Measurements from ENCODE around the gene IMMP2L. TPM values are rescaled to one million over a fixed set of nuclear protein-coding genes. Genes with fewer than 3 reads are reported as not detected.
"Not testable (repeated sequence)": the region's sequence is repeated elsewhere in the genome, so short reads cannot be mapped to it uniquely, and the experiment has no call there.

The IMMP2L gene
- total RNA-seq, 4 donors from 2014 or later, result 23.8 to 30.0 (median 27.7) TPM

- intact Hi-C loops (cut with DNase I), result no loop called here
- Histone ChIP-seq H3K27ac (no peak overlapping the region), H3K36me3 (no peaks in the 10 kb centered on the region), H3K4me3 (replicated peaks in 1 of 3) (no peak overlapping the region), H3K9me3 (no peaks in the 10 kb centered on the region), H3K4me1 (no peaks in the 10 kb centered on the region), H3K27me3 (no peaks in the 10 kb centered on the region)
- WGBS, 2 donors, result 92 to 94% methylated on average over 4 of the region's 4 CpGs
- TF ChIP-seq POLR2A (IDR thresholded peaks at IDR 0.05) (no peak), CTCF (IDR thresholded peaks at IDR 0.05) (no peak)
- no peak for DNase-seq
Measured at GRCh38 chr7:110675383-110676103, 886.7 kb downstream of the IMMP2L start.

- intact Hi-C loops (cut with DNase I), result no loop called here
Measured at GRCh38 chr7:110673148-110673547, 889.1 kb downstream of the IMMP2L start.

GRCh38 chr7:110669410-110669809 is 892.9 kb downstream of the IMMP2L start:
- 92 to 94% methylated on average over 5 of the region's 5 CpGs for WGBS, 2 donors
- no peaks in the 10 kb centered on the region for H3K27me3 ChIP-seq
- no peak overlapping the region for H3K27ac ChIP-seq
- no peak for DNase-seq
- no peaks in the 10 kb centered on the region for H3K4me1 ChIP-seq
- H3K4me3 ChIP-seq (replicated peaks in 1 of 3), result no peak overlapping the region
- no peaks in the 10 kb centered on the region for H3K36me3 ChIP-seq
- intact Hi-C loops (cut with DNase I), result no loop called here
- H3K9me3 ChIP-seq, result no peaks in the 10 kb centered on the region
- TF ChIP-seq POLR2A (IDR thresholded peaks at IDR 0.05), result no peak
- no peak for TF ChIP-seq CTCF (IDR thresholded peaks at IDR 0.05)

More at GRCh38 chr7:110673148-110673547, 889.1 kb downstream of the IMMP2L start:
- WGBS, 2 donors, result 100% methylated on average over 1 of the region's 1 CpG
- Histone ChIP-seq H3K4me3 (replicated peaks in 1 of 3) (no peak overlapping the region), H3K27me3 (no peaks in the 10 kb centered on the region), H3K4me1 (no peaks in the 10 kb centered on the region), H3K36me3 (no peaks in the 10 kb centered on the region), H3K27ac (no peak overlapping the region), H3K9me3 (no peaks in the 10 kb centered on the region)
- DNase-seq, result no peak
- no peak for TF ChIP-seq POLR2A (IDR thresholded peaks at IDR 0.05)
- no peak for TF ChIP-seq CTCF (IDR thresholded peaks at IDR 0.05)

GRCh38 chr7:110664803-110665202 is 897.5 kb downstream of the IMMP2L start:
- Histone ChIP-seq H3K4me3 (replicated peaks in 1 of 3) (no peak overlapping the region), H3K27ac (no peak overlapping the region), H3K4me1 (no peaks in the 10 kb centered on the region), H3K27me3 (no peaks in the 10 kb centered on the region), H3K9me3 (no peaks in the 10 kb centered on the region), H3K36me3 (no peaks in the 10 kb centered on the region)
- WGBS, 2 donors, result 79 to 82% methylated on average over 4 of the region's 4 CpGs
- intact Hi-C loops (cut with DNase I), result no loop called here
- DNase-seq, result no peak
- TF ChIP-seq POLR2A (IDR thresholded peaks at IDR 0.05) (no peak), CTCF (IDR thresholded peaks at IDR 0.05) (no peak)

- H3K4me3 ChIP-seq (replicated peaks in 1 of 3); H3K27me3 ChIP-seq; H3K9me3 ChIP-seq; intact Hi-C loops (cut with DNase I); H3K27ac ChIP-seq; DNase-seq; H3K36me3 ChIP-seq; H3K4me1 ChIP-seq: not testable (repeated sequence)
- 91 to 96% methylated on average over 6 to 7 of the region's 7 CpGs for WGBS, 2 donors
Measured at GRCh38 chr7:110660637-110661036, 901.7 kb downstream of the IMMP2L start.

All from thyroid gland (tissue), 4 donors.